Upper lobe of left lung (tissue), 6 donors: Measurements from ENCODE around the gene CCDC40. TPM values are rescaled to one million over a fixed set of nuclear protein-coding genes. Genes with fewer than 3 reads are reported as not detected.

Experiments used
- ATAC-seq, 2 donors: fragments of 200-7000 bp; cut with Tn5 transposase; one replicate each; pipeline ENCODE4 v1.9.1; 2022; ENCODE audit warnings: mild to moderate bottlenecking in 2 of 2, moderate library complexity in 2 of 2; ENCODE audit not compliant: low FRiP score in 2 of 2
- DNase-seq, 2 donors: peaks; one replicate each; pipeline ENCODE4 v3.0.0-alpha.2; 2019 to 2020
- H3K27ac ChIP-seq, 4 donors: fragments of 200-600 bp; sonication (generic); one replicate each; pipeline ENCODE4 v1.5.1; 2016 to 2019
- H3K27me3 ChIP-seq, 4 donors: fragments of 200-600 bp; sonication (generic); one replicate each; pipeline ENCODE4 v1.5.1; 2017 to 2019
- H3K36me3 ChIP-seq, 4 donors: fragments of 200-600 bp; sonication (generic); one replicate each; pipeline ENCODE4 v1.5.1; 2016 to 2019
- H3K4me1 ChIP-seq, 4 donors: fragments of 200-600 bp; sonication (generic); one replicate each; pipeline ENCODE4 v1.5.1; 2018 to 2019
- H3K4me3 ChIP-seq, 4 donors: fragments of 200-600 bp; sonication (generic); one replicate each; pipeline ENCODE4 v1.5.1; 2017 to 2019; ENCODE audit warnings: mild to moderate bottlenecking in 2 of 4, moderate library complexity in 1 of 4
- H3K9me3 ChIP-seq, 4 donors: fragments of 200-600 bp; sonication (generic); one replicate each; pipeline ENCODE4 v1.5.1; 2018 to 2019
- EP300 ChIP-seq, 4 donors: sonication (generic); formaldehyde crosslinking; IDR thresholded peaks; one replicate each; pipeline ENCODE4 v1.5.1; 2017; ENCODE audit warnings: antibody characterized with exemption in 4 of 4, control low read depth in 2 of 4
- POLR2A ChIP-seq, 4 donors: fragments of 450-650 bp; IDR thresholded peaks; one replicate each; pipeline ENCODE4 v1.5.1; 2016 to 2017; ENCODE audit warnings: antibody characterized with exemption in 4 of 4, mild to moderate bottlenecking in 2 of 4
- POLR2AphosphoS5 ChIP-seq, 2 donors: sonication (generic); formaldehyde crosslinking; IDR thresholded peaks; one replicate each; pipeline ENCODE4 v1.5.1; 2017; ENCODE audit warnings: antibody characterized with exemption in 2 of 2
- WGBS, 2 donors: methylation state at CpG; one replicate each; pipeline ENCODE4 v1.1.5; 2017 to 2018; 5-methylcytosine and 5-hydroxymethylcytosine counted together
- total RNA-seq, 6 donors: library from RNA; depleted of rRNA in 4 of 6; stranded (reverse); fragments of >200 nt in 4 of 6; gene quantifications; one replicate each; pipeline versions ENCODE4 v1.1.0 to v1.2.1, GENCODE V29; 2016 to 2021
- TF ChIP-seq, protein P1 (sequence below), 6 experiments: fragments of 450-650 bp in 4 of 6; fragments of 200-600 bp in 2 of 6; sonication (generic) in 2 of 6; IDR thresholded peaks; one replicate each; pipeline ENCODE4 v1.5.1; 2016 to 2019; ENCODE audit warnings: antibody characterized with exemption in 6 of 6
- donor health status: DM: no; HTN: no; CAD: no; lungs with moderate emphysema.
- donor health status: DM: no; HTN: yes; CAD: no; lungs with severe emphysema.

Gene CCDC40
- total RNA-seq, 6 donors from 2014 or later = 4.1 to 96.4 (median 24.2) TPM

DNA sequence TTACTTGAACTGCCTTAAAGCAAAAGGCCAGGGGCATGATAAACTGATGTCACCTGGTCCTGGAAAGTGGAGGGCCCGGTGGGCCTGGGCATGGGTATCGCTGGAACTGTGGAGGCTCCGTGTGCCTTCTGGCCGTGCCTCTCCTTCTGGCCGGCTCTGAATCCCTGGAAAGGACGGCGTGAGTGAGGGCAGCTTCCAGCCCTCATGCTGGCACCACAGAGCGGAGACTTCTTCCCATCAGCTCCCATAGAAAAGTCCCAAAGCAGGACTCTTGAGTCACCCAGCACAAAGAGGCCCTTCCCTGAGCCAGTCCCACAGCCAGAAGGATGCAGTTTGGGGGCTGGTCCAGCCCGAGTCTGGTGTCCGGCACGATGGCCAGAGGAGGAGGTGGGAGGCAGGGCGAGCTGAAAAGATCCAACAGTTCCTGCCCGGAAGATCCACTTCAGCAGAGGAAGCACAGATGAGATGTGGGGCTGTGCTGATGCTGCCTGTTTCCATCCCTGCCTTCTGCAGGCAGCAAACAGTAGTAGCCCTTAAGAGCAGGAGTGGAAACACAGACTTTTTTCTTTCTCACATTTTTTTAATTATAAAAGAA, 72.7 kb downstream of the CCDC40 start:
- Histone ChIP-seq H3K36me3 (peaks cover 0 to 31% (median 5%) of the 10 kb centered on the region in 4 donors), H3K27ac (no peak overlapping the region), H3K27me3 (no peaks in the 10 kb centered on the region), H3K9me3 (no peaks in the 10 kb centered on the region), H3K4me1 (peaks cover 0 to 6% (median 0%) of the 10 kb centered on the region in 4 donors), H3K4me3 (no peak overlapping the region)
- TF ChIP-seq POLR2AphosphoS5 (IDR thresholded peaks at IDR 0.05) (no peak), POLR2A (IDR thresholded peaks at IDR 0.05) (no peak), EP300 (IDR thresholded peaks at IDR 0.05) (no peak)
- TF ChIP-seq, protein P1, sequence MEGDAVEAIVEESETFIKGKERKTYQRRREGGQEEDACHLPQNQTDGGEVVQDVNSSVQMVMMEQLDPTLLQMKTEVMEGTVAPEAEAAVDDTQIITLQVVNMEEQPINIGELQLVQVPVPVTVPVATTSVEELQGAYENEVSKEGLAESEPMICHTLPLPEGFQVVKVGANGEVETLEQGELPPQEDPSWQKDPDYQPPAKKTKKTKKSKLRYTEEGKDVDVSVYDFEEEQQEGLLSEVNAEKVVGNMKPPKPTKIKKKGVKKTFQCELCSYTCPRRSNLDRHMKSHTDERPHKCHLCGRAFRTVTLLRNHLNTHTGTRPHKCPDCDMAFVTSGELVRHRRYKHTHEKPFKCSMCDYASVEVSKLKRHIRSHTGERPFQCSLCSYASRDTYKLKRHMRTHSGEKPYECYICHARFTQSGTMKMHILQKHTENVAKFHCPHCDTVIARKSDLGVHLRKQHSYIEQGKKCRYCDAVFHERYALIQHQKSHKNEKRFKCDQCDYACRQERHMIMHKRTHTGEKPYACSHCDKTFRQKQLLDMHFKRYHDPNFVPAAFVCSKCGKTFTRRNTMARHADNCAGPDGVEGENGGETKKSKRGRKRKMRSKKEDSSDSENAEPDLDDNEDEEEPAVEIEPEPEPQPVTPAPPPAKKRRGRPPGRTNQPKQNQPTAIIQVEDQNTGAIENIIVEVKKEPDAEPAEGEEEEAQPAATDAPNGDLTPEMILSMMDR (IDR thresholded peaks at IDR 0.05) = no peak
- ATAC-seq (no peak), DNase-seq (no peak)
- WGBS, 2 donors = 87 to 89% methylated on average over 13 of the region's 13 CpGs

DNA sequence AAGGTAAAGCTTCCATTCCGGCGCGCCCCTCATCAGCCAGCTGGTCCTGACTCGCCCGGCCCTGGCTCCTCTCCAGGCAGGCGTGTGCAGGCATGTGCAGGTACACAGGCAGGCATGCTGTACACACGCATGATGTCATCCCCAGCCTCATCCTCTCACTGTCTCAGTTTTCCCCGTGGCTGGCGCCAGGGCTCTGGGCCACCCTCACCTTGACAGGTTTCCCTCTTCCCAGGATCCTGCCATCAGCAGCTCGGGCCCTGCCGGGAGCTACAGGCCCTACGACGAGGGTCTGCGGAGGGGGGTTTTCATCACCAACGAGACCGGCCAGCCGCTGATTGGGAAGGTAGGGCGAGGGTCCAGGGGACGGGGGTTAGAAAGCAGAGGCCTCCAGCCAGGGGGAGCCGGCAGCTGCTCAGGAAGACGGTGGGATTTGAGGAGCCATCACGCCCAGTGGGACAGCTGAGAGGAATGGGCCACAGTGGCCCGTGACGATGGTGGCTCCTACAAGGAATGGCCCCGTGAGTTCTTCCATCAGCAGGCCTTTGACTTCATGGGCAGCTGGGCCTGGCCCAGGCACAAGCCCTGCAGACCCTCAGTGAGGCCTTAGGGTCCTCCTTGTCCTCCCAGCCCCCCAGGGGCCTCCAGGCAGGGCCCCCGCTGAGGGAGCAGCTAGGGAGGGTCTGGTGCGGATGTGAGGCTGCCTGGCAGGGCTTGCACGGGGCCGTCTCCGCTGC, 73.4 kb downstream of the CCDC40 start:
- Histone ChIP-seq H3K9me3 (no peaks in the 10 kb centered on the region), H3K4me1 (no peaks in the 10 kb centered on the region), H3K36me3 (peaks cover 0 to 31% (median 5%) of the 10 kb centered on the region in 4 donors), H3K27me3 (no peaks in the 10 kb centered on the region), H3K27ac (no peak overlapping the region), H3K4me3 (no peak overlapping the region)
- ATAC-seq (no peak), DNase-seq (no peak)
- TF ChIP-seq EP300 (IDR thresholded peaks at IDR 0.05) (no peak), POLR2AphosphoS5 (IDR thresholded peaks at IDR 0.05) (no peak), POLR2A (IDR thresholded peaks at IDR 0.05) (no peak)
- TF ChIP-seq, protein P1 (IDR thresholded peaks at IDR 0.05) = no peak
- WGBS, 2 donors = 95 to 96% methylated on average over 18 to 26 of the region's 30 CpGs

DNA sequence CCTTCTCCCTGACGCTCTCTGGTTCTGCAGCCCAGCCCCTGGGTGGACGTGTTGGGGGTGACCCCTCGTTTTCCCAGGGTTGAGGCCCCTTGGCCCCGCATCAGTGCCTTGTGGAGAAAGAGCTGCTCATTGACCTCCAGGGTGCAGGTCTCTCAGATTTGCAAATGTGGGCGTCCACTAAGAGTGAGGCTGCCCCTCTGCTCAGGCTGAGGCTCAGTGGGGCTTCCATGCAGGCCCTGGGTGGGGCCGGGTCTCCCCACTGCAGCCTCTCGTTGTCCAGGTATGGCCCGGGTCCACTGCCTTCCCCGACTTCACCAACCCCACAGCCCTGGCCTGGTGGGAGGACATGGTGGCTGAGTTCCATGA, 74.0 kb downstream of the CCDC40 start:
- DNase-seq = no peak
- ATAC-seq = no peak
- no peaks in the 10 kb centered on the region for H3K27me3 ChIP-seq
- no peak overlapping the region for H3K4me3 ChIP-seq
- H3K36me3 ChIP-seq = peaks cover 0 to 31% (median 5%) of the 10 kb centered on the region in 4 donors
- 82 to 97% methylated on average over 4 to 7 of the region's 9 CpGs for WGBS, 2 donors
- H3K27ac ChIP-seq = no peak overlapping the region
- H3K4me1 ChIP-seq = no peaks in the 10 kb centered on the region
- H3K9me3 ChIP-seq = no peaks in the 10 kb centered on the region
- TF ChIP-seq POLR2A (IDR thresholded peaks at IDR 0.05) (no peak), POLR2AphosphoS5 (IDR thresholded peaks at IDR 0.05) (no peak), EP300 (IDR thresholded peaks at IDR 0.05) (no peak)
- TF ChIP-seq, protein P1 (IDR thresholded peaks at IDR 0.05) = no peak

DNA sequence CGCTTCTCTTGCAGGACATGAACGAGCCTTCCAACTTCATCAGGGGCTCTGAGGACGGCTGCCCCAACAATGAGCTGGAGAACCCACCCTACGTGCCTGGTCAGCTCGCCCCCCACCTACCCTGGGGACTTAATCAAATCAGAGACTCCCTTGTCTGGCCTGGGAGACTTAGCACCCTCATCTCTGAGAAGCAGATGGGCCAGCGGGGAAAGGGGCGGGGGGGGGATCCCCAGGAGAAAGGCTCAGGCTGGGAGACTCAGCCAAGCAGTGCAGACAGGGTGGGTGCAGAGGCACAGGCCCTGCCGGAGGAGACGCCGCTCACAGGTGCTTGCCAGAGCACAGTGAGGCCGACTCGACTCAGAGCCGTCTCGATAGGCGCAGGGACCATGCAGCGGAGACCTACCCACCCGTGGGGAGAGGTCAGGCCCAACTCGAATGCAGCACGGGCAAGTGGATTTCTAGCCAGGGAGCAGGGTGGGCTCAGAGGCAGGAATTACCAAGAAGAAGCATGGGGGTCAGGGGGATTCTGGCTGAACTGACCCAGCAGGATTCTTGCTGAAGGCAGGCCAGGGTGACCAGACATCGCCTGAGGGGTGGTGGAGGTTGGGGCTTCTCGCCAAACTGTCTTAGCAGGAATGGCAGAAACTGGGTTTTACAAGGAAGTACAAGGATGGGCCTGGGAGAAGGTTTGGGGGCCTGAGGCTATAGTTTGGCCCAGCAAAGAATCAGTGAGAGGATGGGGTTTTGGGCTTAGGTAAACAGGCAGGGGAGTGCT, 74.7 kb downstream of the CCDC40 start:
- no peaks in the 10 kb centered on the region for H3K4me1 ChIP-seq
- no peak overlapping the region for H3K4me3 ChIP-seq
- H3K36me3 ChIP-seq = peaks cover 0 to 31% (median 5%) of the 10 kb centered on the region in 4 donors
- H3K27me3 ChIP-seq = no peaks in the 10 kb centered on the region
- WGBS, 2 donors = 90 to 94% methylated on average over 17 to 18 of the region's 21 CpGs
- ATAC-seq (no peak), DNase-seq (no peak)
- no peak overlapping the region for H3K27ac ChIP-seq
- H3K9me3 ChIP-seq = no peaks in the 10 kb centered on the region
- TF ChIP-seq POLR2A (IDR thresholded peaks at IDR 0.05) = no peak
- TF ChIP-seq, protein P1 (IDR thresholded peaks at IDR 0.05) = no peak
- no peak for TF ChIP-seq POLR2AphosphoS5 (IDR thresholded peaks at IDR 0.05)
- TF ChIP-seq EP300 (IDR thresholded peaks at IDR 0.05) = no peak
